ENCODE data around the gene GALNT2.

DNA sequence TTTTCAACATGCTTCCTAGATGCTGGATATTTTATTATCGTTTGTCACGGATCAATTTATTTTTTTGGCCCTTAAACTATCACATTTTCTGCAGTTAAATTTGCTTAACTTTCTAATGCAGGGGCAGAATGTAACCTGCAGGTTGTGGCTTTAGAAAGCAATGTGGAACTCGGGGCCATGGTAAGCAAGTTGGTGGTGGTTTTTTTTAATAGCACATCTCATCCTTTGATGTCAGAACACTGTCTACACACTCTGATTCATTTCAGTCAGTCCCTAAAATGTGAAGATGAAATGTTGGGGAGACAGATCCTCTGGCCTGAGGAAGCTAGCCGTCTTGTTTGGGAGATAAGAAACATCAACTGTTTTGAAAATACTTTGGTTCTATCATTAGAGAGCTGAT is 89.5 kb downstream of the GALNT2 start:
- TF ChIP-seq RAD21 (IDR thresholded peaks at IDR 0.05; ENCODE audit: low read length) (no peak), CTCF (conservative IDR thresholded peaks at IDR 0.05; ENCODE audit: low read depth, low read length) (no peak), MXI1 (IDR thresholded peaks at IDR 0.05; ENCODE audit: borderline replicate concordance, low read depth, low read length) (no peak), POLR2A (IDR thresholded peaks at IDR 0.05; ENCODE audit: low read depth, low read length) (no peak), USF2 (IDR thresholded peaks at IDR 0.05; ENCODE audit: low read depth, low read length) (no peak), RFX5 (IDR thresholded peaks at IDR 0.05; ENCODE audit: low read depth, low read length) (no peak), CEBPB (IDR thresholded peaks at IDR 0.05; ENCODE audit: low read depth, low read length) (no peak), MAFK (IDR thresholded peaks at IDR 0.05; ENCODE audit: low read depth, low read length) (no peak)

All from IMR-90 (cell line).